PC-3 (cell line): ENCODE results near the gene TOP3A. TPM values are rescaled to one million over a fixed set of nuclear protein-coding genes. Genes with fewer than 3 reads are reported as not detected.

ENCODE experiments used
- ATAC-seq: fragments of 200-7000 bp; cut with Tn5 transposase; 2 replicates; pipeline ENCODE4 v1.9.1; 2020; ENCODE audit warnings: mild to moderate bottlenecking, moderate library complexity
- BruUV-seq: library from RNA; stranded (reverse); fragments of 400-500 nt; replicated peaks from 2 replicates; lab custom pipeline; 2021; lab: Mats Ljungman, UMichigan
- CTCF ChIA-PET: fragments of 300-600 bp; sonication (Branson Sonifier 250); formaldehyde crosslinking; loops from one replicate; lab custom pipeline; 2022; ENCODE audit warnings: antibody characterized with exemption; lab: Charles Lee
- POLR2A ChIA-PET: fragments of 300-600 bp; sonication (Branson Sonifier 250); formaldehyde crosslinking; loops from one replicate; lab custom pipeline; 2022; ENCODE audit warnings: antibody characterized with exemption; ENCODE audit not compliant: unreplicated experiment; lab: Charles Lee
- DNase-seq: peaks from one replicate; pipeline ENCODE4 v3.0.0-alpha.2; 2015
- H2AFZ ChIP-seq: fragments of 300-600 bp; sonication (generic); 2 replicates; pipeline ENCODE4 v1.6.0; 2016; ENCODE audit warnings: antibody characterized with exemption, low read length
- H3F3A ChIP-seq: fragments of 300-600 bp; sonication (generic); one replicate; pipeline ENCODE4 v1.6.0; 2017; ENCODE audit warnings: antibody characterized with exemption, low read length, control low read depth, mild to moderate bottlenecking; ENCODE audit not compliant: unreplicated experiment
- H3K27ac ChIP-seq: fragments of 300-600 bp; sonication (generic); 2 replicates; pipeline ENCODE4 v1.5.1; 2016; ENCODE audit warnings: mild to moderate bottlenecking, low read length
- H3K27me3 ChIP-seq: fragments of 300-600 bp; sonication (generic); 2 replicates; pipeline ENCODE4 v1.6.1; 2016; ENCODE audit warnings: low read length, mixed read lengths
- H3K36me3 ChIP-seq: fragments of 300-600 bp; sonication (generic); 2 replicates; pipeline ENCODE4 v1.6.1; 2016; ENCODE audit warnings: low read depth, mixed run types, low read length, mixed read lengths
- H3K4me1 ChIP-seq: fragments of 300-600 bp; sonication (generic); 2 replicates; pipeline ENCODE4 v1.5.1; 2016; ENCODE audit warnings: low read length; ENCODE audit not compliant: insufficient read depth
- H3K4me2 ChIP-seq: fragments of 300-600 bp; sonication (generic); 2 replicates; pipeline ENCODE4 v1.6.0; 2016; ENCODE audit warnings: low read length
- H3K4me3 ChIP-seq: fragments of 300-600 bp; sonication (generic); 2 replicates; pipeline ENCODE4 v1.5.1; 2016; ENCODE audit warnings: mild to moderate bottlenecking, low read length, mixed read lengths
- H3K79me2 ChIP-seq: fragments of 300-600 bp; sonication (generic); 2 replicates; pipeline ENCODE4 v1.6.1; 2017; ENCODE audit warnings: low read length, mixed read lengths
- H3K9ac ChIP-seq: fragments of 300-600 bp; sonication (generic); 2 replicates; pipeline ENCODE4 v1.6.0; 2016; ENCODE audit warnings: mild to moderate bottlenecking, low read length
- H3K9me2 ChIP-seq: fragments of 300-600 bp; sonication (generic); replicated peaks from 2 replicates; pipeline ENCODE4 v1.6.1; 2016; ENCODE audit warnings: mixed run types, low read length, mixed read lengths
- H3K9me3 ChIP-seq: fragments of 300-600 bp; sonication (generic); 2 replicates; pipeline ENCODE4 v1.6.1; 2016; ENCODE audit warnings: low read length, mixed read lengths
- H4K20me1 ChIP-seq: fragments of 300-600 bp; sonication (generic); 2 replicates; pipeline ENCODE4 v1.6.1; 2016; ENCODE audit warnings: low read length, mixed read lengths
- EZH2 ChIP-seq: fragments of 300-600 bp; sonication (generic); IDR thresholded peaks from one replicate; pipeline ENCODE4 v1.6.1; 2017; ENCODE audit warnings: antibody characterized with exemption, mild to moderate bottlenecking, low read length; ENCODE audit not compliant: unreplicated experiment
- EZH2phosphoT487 ChIP-seq: fragments of 300-600 bp; sonication (generic); IDR thresholded peaks from 2 replicates; pipeline ENCODE4 v1.6.1; 2018; ENCODE audit warnings: mild to moderate bottlenecking, antibody characterized with exemption, low read length, borderline replicate concordance
- intact Hi-C: fragments of 100-400 bp; cut with micrococcal nuclease; formaldehyde crosslinking; loops from 2 replicates; pipeline ENCODE4 v1.9.0; 2023
- total RNA-seq: library from RNA; depleted of rRNA; stranded (reverse); fragments of >200 nt; gene quantifications from 2 replicates; pipeline ENCODE4 v1.2.3, GENCODE V29; 2014
- TF ChIP-seq, protein P1 (sequence below): fragments of 300-600 bp; sonication (generic); conservative IDR thresholded peaks from 2 replicates; pipeline ENCODE4 v1.5.1; 2017; ENCODE audit warnings: antibody characterized with exemption, low read depth, mild to moderate bottlenecking, low read length

TOP3A gene
- total RNA-seq, 1 experiment from 2014 or later, result 46.8 TPM

DNA sequence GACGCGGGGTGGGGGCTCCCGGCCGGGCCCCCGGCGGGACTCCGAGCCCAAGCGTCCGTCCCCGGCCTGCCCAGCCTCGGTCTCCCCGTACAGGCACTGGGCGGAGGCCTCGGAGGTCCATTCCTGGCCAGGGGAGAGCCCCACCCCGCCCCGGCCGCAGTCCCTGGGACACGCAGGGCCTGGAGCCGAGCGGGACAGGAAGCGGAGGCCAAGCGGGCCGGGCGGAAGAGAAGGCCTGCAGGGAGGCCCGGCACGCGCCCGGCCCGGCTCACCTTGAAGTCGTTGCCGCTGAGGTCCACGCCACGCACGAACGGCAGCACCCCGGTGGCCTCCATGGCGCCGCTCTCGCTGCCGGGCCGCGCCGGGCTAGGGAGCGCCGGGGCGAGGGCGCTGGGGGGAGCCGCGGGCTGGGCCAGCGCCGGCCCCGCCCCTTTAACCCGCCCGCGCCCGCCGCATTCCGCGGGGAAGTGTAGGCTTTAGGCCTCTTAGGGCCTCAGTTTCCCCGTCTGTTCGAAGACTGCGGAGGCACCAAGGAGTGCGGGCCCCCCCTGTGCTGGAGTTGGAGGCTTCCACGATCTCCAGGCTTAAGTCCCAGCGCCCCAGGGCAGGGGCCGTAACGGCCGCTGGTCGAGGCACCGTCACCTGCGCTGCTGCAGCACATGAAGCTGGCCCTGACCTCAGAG lies 56.3 kb downstream of the TOP3A start, which contains the start of gene FLII:
Gene FLII (minus strand): TSS at position 383 of the 683 bp plus-strand sequence. CDS start 48 bp downstream, at position 335.
- TF ChIP-seq, protein P1, sequence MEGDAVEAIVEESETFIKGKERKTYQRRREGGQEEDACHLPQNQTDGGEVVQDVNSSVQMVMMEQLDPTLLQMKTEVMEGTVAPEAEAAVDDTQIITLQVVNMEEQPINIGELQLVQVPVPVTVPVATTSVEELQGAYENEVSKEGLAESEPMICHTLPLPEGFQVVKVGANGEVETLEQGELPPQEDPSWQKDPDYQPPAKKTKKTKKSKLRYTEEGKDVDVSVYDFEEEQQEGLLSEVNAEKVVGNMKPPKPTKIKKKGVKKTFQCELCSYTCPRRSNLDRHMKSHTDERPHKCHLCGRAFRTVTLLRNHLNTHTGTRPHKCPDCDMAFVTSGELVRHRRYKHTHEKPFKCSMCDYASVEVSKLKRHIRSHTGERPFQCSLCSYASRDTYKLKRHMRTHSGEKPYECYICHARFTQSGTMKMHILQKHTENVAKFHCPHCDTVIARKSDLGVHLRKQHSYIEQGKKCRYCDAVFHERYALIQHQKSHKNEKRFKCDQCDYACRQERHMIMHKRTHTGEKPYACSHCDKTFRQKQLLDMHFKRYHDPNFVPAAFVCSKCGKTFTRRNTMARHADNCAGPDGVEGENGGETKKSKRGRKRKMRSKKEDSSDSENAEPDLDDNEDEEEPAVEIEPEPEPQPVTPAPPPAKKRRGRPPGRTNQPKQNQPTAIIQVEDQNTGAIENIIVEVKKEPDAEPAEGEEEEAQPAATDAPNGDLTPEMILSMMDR, result no peak
- TF ChIP-seq EZH2 (no peak), EZH2phosphoT487 (no peak)
- ATAC-seq, result peak; percentile 32
- H2AFZ ChIP-seq, result peak within 1 kb of the TSS; percentile 79
- H3K27me3 ChIP-seq, result no peaks in the 10 kb centered on the region
- peak within 1 kb of the TSS; percentile 88 for H3K4me3 ChIP-seq
- H3K9ac ChIP-seq, result peak within 1 kb of the TSS; percentile 97
- DNase-seq, result peak; percentile 56
- H3K9me3 ChIP-seq, result no peaks in the 10 kb centered on the region
- H3K4me2 ChIP-seq, result peak within 1 kb of the TSS; percentile 99
- ChIA-PET CTCF (no interaction called here), POLR2A (no interaction called here)
- H3K79me2 ChIP-seq, result peaks cover 60% of the 10 kb centered on the region
- H3K9me2 ChIP-seq, result no peaks in the 10 kb centered on the region
- H4K20me1 ChIP-seq, result peaks cover 4% of the 10 kb centered on the region; the same call in 1 of the 2 replicates
- H3F3A ChIP-seq, result no peaks in the 10 kb centered on the region
- H3K27ac ChIP-seq, result peak within 1 kb of the TSS; percentile 86
- intact Hi-C loops, result no loop called here
- BruUV-seq, result no TSS peak
- H3K4me1 ChIP-seq, result peaks cover 35% of the 10 kb centered on the region
- H3K36me3 ChIP-seq, result peaks cover 33% of the 10 kb centered on the region

DNA sequence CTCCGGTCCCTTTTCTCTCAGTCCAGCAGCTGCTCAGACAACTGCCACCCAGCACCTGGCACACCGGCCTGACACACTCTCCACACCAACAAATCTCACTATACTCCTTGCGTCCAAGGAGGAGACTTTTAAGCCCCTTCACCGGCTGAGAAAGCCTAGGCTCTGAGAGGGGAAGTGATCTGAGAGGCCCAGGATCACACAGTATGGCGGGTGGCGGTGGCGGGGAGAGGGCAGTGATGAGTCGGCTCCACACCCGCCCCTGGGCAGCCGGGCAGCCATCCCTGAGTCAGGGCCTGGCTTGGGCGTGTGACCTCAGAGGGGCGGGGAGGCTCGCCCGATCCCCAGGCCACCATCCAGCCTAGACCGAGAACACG lies 56.8 kb downstream of the TOP3A start:
- Histone ChIP-seq H3K9me3 (no peaks in the 10 kb centered on the region), H3F3A (no peaks in the 10 kb centered on the region), H3K4me2 (peak overlapping the region; percentile 99), H3K9me2 (no peaks in the 10 kb centered on the region), H3K27me3 (no peaks in the 10 kb centered on the region), H3K9ac (peak overlapping the region; percentile 97), H3K36me3 (peaks cover 39% of the 10 kb centered on the region), H3K4me1 (peaks cover 35% of the 10 kb centered on the region), H3K27ac (peak overlapping the region; percentile 86), H2AFZ (peak overlapping the region; percentile 79), H3K4me3 (peak overlapping the region; percentile 88), H4K20me1 (peaks cover 4% of the 10 kb centered on the region; the same call in 1 of the 2 replicates), H3K79me2 (peaks cover 60% of the 10 kb centered on the region)
- peak; percentile 79 for DNase-seq
- BruUV-seq, result TSS peak; percentile 1
- POLR2A ChIA-PET, result no interaction called here
- CTCF ChIA-PET, result interaction anchor here (0.6 kb wide), 1 partner anchor 118 kb away, joined by 11 read pairs; no protein-coding TSS in a partner anchor
- peak; percentile 66 for ATAC-seq
- intact Hi-C loops, result no loop called here
- no peak for TF ChIP-seq EZH2

DNA sequence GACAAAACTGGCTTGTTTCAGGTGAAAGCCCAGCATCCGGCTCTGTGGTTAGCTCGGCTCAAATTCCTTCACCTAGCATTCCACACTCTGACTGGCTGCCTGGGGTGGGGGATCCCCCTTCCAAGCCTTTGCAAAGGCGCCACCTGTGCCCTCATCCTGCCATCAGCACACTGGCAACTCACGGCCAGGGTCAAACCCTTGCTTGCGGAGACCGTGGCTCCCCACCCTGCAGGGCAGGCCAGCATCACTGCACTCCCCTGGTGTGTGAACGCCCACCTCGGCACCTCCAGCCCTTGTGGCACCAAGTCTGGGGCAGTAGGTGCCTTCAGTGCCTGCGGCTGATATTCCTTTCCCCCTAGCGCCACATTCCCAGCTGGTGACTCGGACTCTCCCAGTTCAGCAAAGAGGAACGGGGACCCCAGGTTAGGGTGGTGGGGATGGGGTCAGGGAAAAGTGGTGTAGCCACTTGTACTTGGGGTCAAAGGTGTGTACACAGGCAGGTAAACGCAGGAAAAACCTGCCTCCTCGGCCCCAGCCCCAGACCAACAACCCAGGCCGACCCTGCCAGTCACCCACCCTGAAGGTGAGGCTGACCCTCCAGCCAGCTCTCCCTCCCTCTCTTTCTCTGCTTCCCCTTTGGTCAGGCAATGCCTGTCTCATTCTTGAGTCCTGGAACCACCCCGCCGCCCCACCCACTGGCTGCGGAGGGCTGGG lies 57.4 kb downstream of the TOP3A start:
- Histone ChIP-seq H3K9me2 (no peaks in the 10 kb centered on the region), H3K4me1 (peaks cover 35% of the 10 kb centered on the region), H3F3A (no peaks in the 10 kb centered on the region), H3K9ac (peak overlapping the region; percentile 97), H3K36me3 (peaks cover 41% of the 10 kb centered on the region), H3K27ac (peak overlapping the region; percentile 86), H3K27me3 (no peaks in the 10 kb centered on the region), H3K9me3 (no peaks in the 10 kb centered on the region), H3K4me3 (peak overlapping the region; percentile 88), H4K20me1 (peaks cover 4% of the 10 kb centered on the region; the same call in 1 of the 2 replicates), H3K4me2 (peak overlapping the region; percentile 99), H2AFZ (peak overlapping the region; percentile 79), H3K79me2 (peaks cover 58% of the 10 kb centered on the region)
- TF ChIP-seq, protein P1, result peak; percentile 20; the same call in 1 of the 2 replicates
- TF ChIP-seq EZH2phosphoT487, result no peak
- ChIA-PET POLR2A (no interaction called here), CTCF (interaction anchor here (0.6 kb wide), 1 partner anchor 117 kb away, joined by 11 read pairs; no protein-coding TSS in a partner anchor)
- DNase-seq (peak; percentile 85), ATAC-seq (peak; percentile 21)
- TSS peak; percentile 18 for BruUV-seq
- intact Hi-C loops, result no loop called here
